Keratinocyte (primary cell): ENCODE results near the gene C16orf95. TPM values are rescaled to one million over a fixed set of nuclear protein-coding genes. Genes with fewer than 3 reads are reported as not detected.

Source experiments
- DNase-seq: peaks from one replicate; pipeline ENCODE4 v3.0.0-alpha.2; 2011; ENCODE audit warnings: low read depth, missing footprints, low spot score
- FAIRE-seq: peaks from 2 replicates; lab custom pipeline; 2011; peaks lifted over from hg19 to GRCh38; lab: Jason Lieb, UNC
- H2AFZ ChIP-seq: 2 replicates; pipeline ENCODE4 v1.6.0; 2012; ENCODE audit warnings: low read length, control low read depth, inconsistent platforms; ENCODE audit not compliant: control insufficient read depth
- H3K27ac ChIP-seq: 2 replicates; pipeline ENCODE4 v1.5.1; 2011; ENCODE audit warnings: low read length; ENCODE audit not compliant: control insufficient read depth, insufficient read depth
- H3K27me3 ChIP-seq: 3 replicates; pipeline ENCODE4 v1.6.0; 2011; ENCODE audit warnings: low read length; ENCODE audit not compliant: control insufficient read depth, insufficient read depth; ENCODE audit errors: extremely low read depth
- H3K36me3 ChIP-seq, 2 experiments: 2 replicates in 1 of 2; 3 replicates in 1 of 2; pipeline ENCODE4 v1.5.1; 2011; ENCODE audit warnings: low read length in 2 of 2, mild to moderate bottlenecking in 1 of 2; ENCODE audit not compliant: control insufficient read depth in 2 of 2, insufficient read depth in 2 of 2; ENCODE audit errors: extremely low read depth in 1 of 2
- H3K4me1 ChIP-seq: 3 replicates; pipeline ENCODE4 v1.5.1; 2011; ENCODE audit warnings: low read length; ENCODE audit not compliant: control insufficient read depth, insufficient read depth; ENCODE audit errors: extremely low read depth
- H3K4me2 ChIP-seq: 3 replicates; pipeline ENCODE4 v1.6.0; 2011; ENCODE audit warnings: low read depth, low read length; ENCODE audit not compliant: control insufficient read depth, insufficient read depth; ENCODE audit errors: extremely low read depth
- H3K4me3 ChIP-seq, 3 experiments: fragments of 200-600 bp in 1 of 3; sonication (generic) in 1 of 3; 2 replicates in 2 of 3; 3 replicates in 1 of 3; pipeline ENCODE4 v1.5.1; 2011 to 2016; ENCODE audit warnings: low read length in 3 of 3, mild to moderate bottlenecking in 3 of 3, control low read depth in 2 of 3, inconsistent platforms in 1 of 3, low read depth in 1 of 3, mixed read lengths in 1 of 3, mixed run types in 1 of 3, moderate library complexity in 1 of 3; ENCODE audit not compliant: control insufficient read depth in 2 of 3, insufficient read depth in 2 of 3; ENCODE audit errors: extremely low read depth in 1 of 3
- H3K79me2 ChIP-seq: 2 replicates; pipeline ENCODE4 v1.6.0; 2012; ENCODE audit warnings: low read length; ENCODE audit not compliant: control insufficient read depth, insufficient read depth
- H3K9ac ChIP-seq: 3 replicates; pipeline ENCODE4 v1.6.0; 2011; ENCODE audit warnings: low read length; ENCODE audit not compliant: control insufficient read depth, insufficient read depth; ENCODE audit errors: extremely low read depth
- H3K9me1 ChIP-seq: 3 replicates; pipeline ENCODE4 v1.6.0; 2011; ENCODE audit warnings: low read length; ENCODE audit not compliant: control insufficient read depth, insufficient read depth; ENCODE audit errors: extremely low read depth
- H3K9me3 ChIP-seq: 2 replicates; pipeline ENCODE4 v1.5.1; 2012; ENCODE audit warnings: low read depth, low read length; ENCODE audit not compliant: control insufficient read depth
- H4K20me1 ChIP-seq: 3 replicates; pipeline ENCODE4 v1.6.0; 2011; ENCODE audit warnings: low read length; ENCODE audit not compliant: control insufficient read depth, insufficient read depth; ENCODE audit errors: extremely low read depth
- CTCF ChIP-seq, 3 experiments: IDR thresholded peaks in 1 of 3; conservative IDR thresholded peaks in 1 of 3; optimal IDR thresholded peaks in 1 of 3; 2 replicates in 2 of 3; 3 replicates in 1 of 3; pipeline versions ENCODE3 to v1.5.1; 2011; ENCODE audit warnings: low read length in 3 of 3, mild to moderate bottlenecking in 3 of 3, moderate library complexity in 2 of 3, control low read depth in 1 of 3, inconsistent platforms in 1 of 3; ENCODE audit not compliant: insufficient read depth in 2 of 3; ENCODE audit errors: extremely low read depth in 1 of 3
- EZH2 ChIP-seq: IDR thresholded peaks from one replicate; pipeline ENCODE4 v1.6.1; 2012; ENCODE audit warnings: inconsistent platforms, mild to moderate bottlenecking, low read length, moderate library complexity
- dilution Hi-C: fragments of 300-500 bp; cut with MboI; formaldehyde crosslinking; loops from one replicate; pipeline ENCODE4 v1.7.0; 2020; ENCODE audit warnings: low sequenced_read_pairs; ENCODE audit not compliant: extremely low pct_ligation_motif_present
- polyA plus RNA-seq, 5 experiments: library from polyadenylated mRNA; depleted of rRNA in 3 of 5; stranded (reverse) in 3 of 5; stranded (forward) in 1 of 5; unstranded in 1 of 5; fragments of >200 nt; gene quantifications; 1 replicate in 1 of 5; 2 replicates in 3 of 5; 3 replicates in 1 of 5; pipeline versions ENCODE4 v1.2.1 to v1.2.3, GENCODE V29; 2011 to 2012; ENCODE audit warnings: missing spikeins in 2 of 5, low read depth in 1 of 5, low replicate concordance in 1 of 5

C16orf95 gene
- polyA plus RNA-seq, 1 donor (not counting 4 experiments of a cell fraction or from before 2014, with no cell fraction given): 1.5 TPM

GRCh38 chr16:87343753-87344050 lies 26.5 kb upstream of the C16orf95 start:
- Histone ChIP-seq H3K27me3 (no peaks in the 10 kb centered on the region), H3K27ac (no peak overlapping the region), H3K9me3 (no peaks in the 10 kb centered on the region), H3K79me2 (peaks cover 11% of the 10 kb centered on the region), H3K4me2 (no peak overlapping the region), H2AFZ (no peak overlapping the region), H3K9me1 (no peaks in the 10 kb centered on the region), H4K20me1 (no peaks in the 10 kb centered on the region), H3K4me3 (no peak overlapping the region), H3K4me1 (peaks cover 5% of the 10 kb centered on the region), H3K9ac (no peak overlapping the region), H3K36me3 (peaks cover 15 to 25% of the 10 kb centered on the region in 2 experiments)
- dilution Hi-C loops: no loop called here
- DNase-seq (no peak), FAIRE-seq (no peak)
- TF ChIP-seq EZH2 (no peak), CTCF (optimal IDR thresholded peaks at IDR 0.05 in 1 of 3, IDR thresholded peaks at IDR 0.05 in 1 of 3, conservative IDR thresholded peaks at IDR 0.05 in 1 of 3; ENCODE audit: extremely low read depth in 1 of 3, insufficient read depth in 2 of 3, low read length in 3 of 3) (no peak)

- no peaks in the 10 kb centered on the region for H3K9me3 ChIP-seq
- TF ChIP-seq CTCF (optimal IDR thresholded peaks at IDR 0.05 in 1 of 3, IDR thresholded peaks at IDR 0.05 in 1 of 3, conservative IDR thresholded peaks at IDR 0.05 in 1 of 3; ENCODE audit: extremely low read depth in 1 of 3, insufficient read depth in 2 of 3, low read length in 3 of 3): no peak
- H3K9ac ChIP-seq: no peak overlapping the region
- H2AFZ ChIP-seq: no peak overlapping the region
- DNase-seq (no peak), FAIRE-seq (no peak)
- H3K4me2 ChIP-seq: no peak overlapping the region
- H4K20me1 ChIP-seq: no peaks in the 10 kb centered on the region
- H3K36me3 ChIP-seq: peaks cover 15 to 28% of the 10 kb centered on the region in 2 experiments
- peaks cover 9% of the 10 kb centered on the region for H3K79me2 ChIP-seq
- no peak overlapping the region for H3K27ac ChIP-seq
- dilution Hi-C loops: no loop called here
- H3K4me1 ChIP-seq: peaks cover 5% of the 10 kb centered on the region
- H3K4me3 ChIP-seq: no peak overlapping the region
- no peaks in the 10 kb centered on the region for H3K27me3 ChIP-seq
- H3K9me1 ChIP-seq: no peaks in the 10 kb centered on the region
Measured at GRCh38 chr16:87342978-87343752, 26.0 kb upstream of the C16orf95 start.
